Subcutaneous abdominal adipose tissue (tissue), 5 donors: ENCODE data around the gene LZTR1.

Experiments used
- H3K27ac ChIP-seq: one replicate; pipeline ENCODE4 v1.7.0; 2013; ENCODE audit warnings: low read depth, mild to moderate bottlenecking, inconsistent platforms, low read length, moderate library complexity
- H3K27me3 ChIP-seq, 5 donors: one replicate each; pipeline ENCODE4 v1.7.0; 2013; ENCODE audit warnings: low read length in 5 of 5, inconsistent platforms in 1 of 5; ENCODE audit not compliant: control insufficient read depth in 5 of 5, insufficient read depth in 4 of 5
- H3K36me3 ChIP-seq, 5 donors: one replicate each; pipeline ENCODE4 v1.7.0; 2013; ENCODE audit warnings: low read length in 5 of 5; ENCODE audit not compliant: control insufficient read depth in 5 of 5, insufficient read depth in 5 of 5
- H3K4me1 ChIP-seq, 5 donors: one replicate each; pipeline ENCODE4 v1.7.0; 2013; ENCODE audit warnings: low read length in 5 of 5, mild to moderate bottlenecking in 3 of 5, moderate library complexity in 1 of 5; ENCODE audit not compliant: control insufficient read depth in 5 of 5, insufficient read depth in 5 of 5
- H3K4me3 ChIP-seq, 5 donors: one replicate each; pipeline ENCODE4 v1.7.0; 2013; ENCODE audit warnings: low read length in 5 of 5, low read depth in 1 of 5
- H3K9ac ChIP-seq, 5 donors: one replicate each; pipeline ENCODE4 v1.7.0; 2013; ENCODE audit warnings: low read length in 5 of 5, mild to moderate bottlenecking in 4 of 5, moderate library complexity in 3 of 5
- H3K9me3 ChIP-seq, 5 donors: one replicate each; pipeline ENCODE4 v1.7.0; 2013; ENCODE audit warnings: low read length in 5 of 5; ENCODE audit not compliant: control insufficient read depth in 5 of 5
- donor health status: healthy.
- donor health status: healthy.
- donor health status: healthy.
- donor health status: healthy.
- donor health status: healthy.

The LZTR1 gene

DNA sequence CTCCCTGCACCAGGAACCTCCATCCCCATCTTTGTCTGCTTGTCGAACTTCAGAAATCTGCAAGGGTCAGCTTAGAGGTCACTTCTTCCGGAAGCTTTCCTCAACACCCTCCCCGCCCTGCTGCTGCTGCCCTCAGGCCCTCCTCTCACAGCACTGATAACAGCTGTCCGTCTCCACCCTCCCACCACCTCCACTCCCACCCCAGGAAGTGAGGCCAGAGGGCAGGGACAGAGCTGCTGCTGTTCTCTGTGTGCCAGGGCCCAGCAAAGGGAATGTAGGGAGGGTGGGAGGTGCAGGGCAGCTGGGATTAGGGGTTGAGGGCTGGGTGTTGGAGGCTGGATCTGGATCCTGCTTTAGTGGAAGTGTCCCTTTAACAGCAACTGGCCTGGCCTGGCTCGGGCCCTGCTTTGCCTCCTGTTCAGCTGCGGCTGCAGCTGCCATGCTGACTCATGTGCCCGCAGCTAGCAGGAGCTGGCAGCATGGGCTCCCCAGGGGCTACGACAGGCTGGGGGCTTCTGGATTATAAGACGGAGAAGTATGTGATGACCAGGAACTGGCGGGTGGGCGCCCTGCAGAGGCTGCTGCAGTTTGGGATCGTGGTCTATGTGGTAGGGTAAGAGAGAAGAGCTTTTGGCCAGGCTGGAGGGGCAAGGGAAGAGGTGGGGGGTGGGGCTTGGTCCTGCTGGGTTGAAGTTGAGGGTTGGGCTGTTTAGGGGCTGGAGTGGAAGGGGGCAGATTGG is 32.8 kb downstream of the LZTR1 start, which contains the start of gene P2RX6:
P2RX6 (plus strand) TSS at position 440 of the 740 bp plus-strand sequence; CDS start at position 450, 10 bp downstream.
- H3K36me3 ChIP-seq = no peaks in the 10 kb centered on the region
- peak within 1 kb of the TSS; percentile 54 to 73 (median 65) for H3K4me3 ChIP-seq
- H3K4me1 ChIP-seq = peaks cover 2 to 31% (median 23%) of the 10 kb centered on the region in 5 donors
- no peaks in the 10 kb centered on the region for H3K9me3 ChIP-seq
- H3K27ac ChIP-seq = no peak within 1 kb of the TSS
- H3K9ac ChIP-seq = peak within 1 kb of the TSS in 3 of 5 donors; percentile 52 to 68 (median 56)
- H3K27me3 ChIP-seq = peaks cover 0 to 2% (median 0%) of the 10 kb centered on the region in 5 donors

- H3K36me3 ChIP-seq = no peaks in the 10 kb centered on the region
- peaks cover 2 to 31% (median 23%) of the 10 kb centered on the region in 5 donors for H3K4me1 ChIP-seq
- H3K9ac ChIP-seq = peak overlapping the region in 1 of 5 donors; percentile 20
- no peaks in the 10 kb centered on the region for H3K9me3 ChIP-seq
- H3K27ac ChIP-seq = no peak overlapping the region
- peaks cover 0 to 2% (median 0%) of the 10 kb centered on the region in 5 donors for H3K27me3 ChIP-seq
- H3K4me3 ChIP-seq = peak overlapping the region in 2 of 5 donors; percentile 54 to 73
Measured at GRCh38 chr22:21015466-21016006, 33.4 kb downstream of the LZTR1 start.

DNA sequence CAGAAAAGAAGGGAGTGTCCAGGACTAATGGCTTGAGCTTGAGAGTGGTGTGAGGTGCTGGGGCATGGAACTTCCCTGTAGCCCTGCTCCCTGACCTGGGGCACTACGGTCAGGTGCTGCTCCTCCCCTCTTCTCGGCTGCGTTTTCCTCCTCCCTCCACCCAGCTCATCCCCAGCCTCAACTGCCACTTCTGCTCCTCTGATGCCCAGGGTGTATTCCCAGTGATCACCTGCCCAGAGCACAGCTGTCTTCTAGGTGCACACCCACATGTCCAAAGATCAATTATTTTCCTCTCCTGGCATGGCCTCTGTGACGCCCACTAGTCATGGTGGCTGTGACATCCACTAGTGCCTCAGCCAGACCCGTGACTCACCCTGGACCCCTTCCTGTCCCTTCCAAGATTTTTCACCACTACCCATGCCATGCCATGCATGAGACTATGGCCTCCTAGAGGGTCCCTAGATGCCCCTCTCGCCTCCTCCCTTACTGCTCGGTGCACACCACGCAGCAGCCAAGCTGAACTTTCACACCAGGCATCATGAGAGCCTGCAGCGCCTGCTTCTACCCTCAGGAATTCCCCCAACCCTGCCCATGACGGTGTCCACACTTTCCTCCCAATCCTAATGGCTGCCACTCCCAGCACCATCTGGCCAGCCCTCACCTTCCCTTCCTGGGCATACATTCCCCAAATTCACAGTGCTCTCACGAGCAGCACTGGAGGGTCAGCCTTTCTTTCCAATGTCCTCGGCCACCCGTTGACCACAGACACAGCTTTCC is 34.7 kb downstream of the LZTR1 start:
- peaks cover 2 to 31% (median 23%) of the 10 kb centered on the region in 5 donors for H3K4me1 ChIP-seq
- H3K36me3 ChIP-seq = no peaks in the 10 kb centered on the region
- H3K27me3 ChIP-seq = peaks cover 0 to 2% (median 0%) of the 10 kb centered on the region in 5 donors
- no peak overlapping the region for H3K27ac ChIP-seq
- H3K9ac ChIP-seq = peak overlapping the region in 1 of 5 donors; percentile 37
- no peak overlapping the region for H3K4me3 ChIP-seq
- H3K9me3 ChIP-seq = no peaks in the 10 kb centered on the region

DNA sequence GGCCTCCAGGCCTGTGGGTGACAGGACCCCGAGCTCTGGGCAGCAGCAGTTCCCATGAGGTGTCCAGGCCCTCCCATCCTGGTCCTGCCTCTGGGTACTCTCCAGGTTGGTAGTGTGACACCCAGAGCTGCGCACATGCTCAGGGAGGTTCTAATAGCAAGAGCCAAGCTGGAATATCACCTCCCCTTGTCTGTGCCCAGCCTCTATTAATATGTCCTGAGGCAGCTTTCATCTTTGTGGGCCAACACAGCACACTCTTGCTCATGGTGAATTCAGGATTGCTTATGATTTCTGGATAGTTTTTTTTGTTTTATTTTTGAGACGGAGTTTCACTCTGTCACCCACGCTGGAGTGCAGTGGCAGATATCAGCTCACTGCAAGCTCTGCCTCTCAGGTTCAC is 36.2 kb downstream of the LZTR1 start:
- no peaks in the 10 kb centered on the region for H3K9me3 ChIP-seq
- H3K9ac ChIP-seq = no peak overlapping the region
- peaks cover 2 to 31% (median 23%) of the 10 kb centered on the region in 5 donors for H3K4me1 ChIP-seq
- H3K27ac ChIP-seq = no peak overlapping the region
- peaks cover 0 to 2% (median 0%) of the 10 kb centered on the region in 5 donors for H3K27me3 ChIP-seq
- no peak overlapping the region for H3K4me3 ChIP-seq
- H3K36me3 ChIP-seq = no peaks in the 10 kb centered on the region

- Histone ChIP-seq H3K4me1 (peaks cover 0 to 8% (median 0%) of the 10 kb centered on the region in 5 donors), H3K27ac (no peak overlapping the region), H3K36me3 (peaks cover 0 to 2% (median 0%) of the 10 kb centered on the region in 5 donors), H3K27me3 (peaks cover 0 to 2% (median 0%) of the 10 kb centered on the region in 5 donors), H3K9me3 (no peaks in the 10 kb centered on the region), H3K4me3 (no peak overlapping the region), H3K9ac (no peak overlapping the region)
Measured at GRCh38 chr22:21020802-21021429, 38.8 kb downstream of the LZTR1 start.

DNA sequence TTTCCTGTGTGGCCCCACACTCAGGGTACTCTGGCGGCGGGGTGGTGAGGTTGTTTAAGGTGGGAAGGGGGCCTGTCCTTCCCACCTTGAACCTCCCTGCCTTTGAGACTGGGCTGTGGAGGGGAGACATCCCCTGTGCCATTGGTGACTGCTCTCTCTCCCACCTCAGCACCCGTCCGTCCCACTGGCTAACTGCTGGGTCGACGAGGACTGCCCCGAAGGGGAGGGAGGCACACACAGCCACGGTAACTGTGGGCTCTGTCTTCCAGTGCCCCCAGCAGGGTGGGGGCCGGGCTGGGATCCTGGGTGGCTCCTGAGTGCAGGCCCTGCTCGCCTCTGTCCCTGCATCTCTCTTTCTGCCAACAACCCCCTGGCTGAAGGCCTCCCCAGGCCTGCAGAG is 40.4 kb downstream of the LZTR1 start:
- H3K27ac ChIP-seq = no peak overlapping the region
- no peak overlapping the region for H3K4me3 ChIP-seq
- H3K9ac ChIP-seq = no peak overlapping the region
- H3K4me1 ChIP-seq = peaks cover 0 to 1% (median 0%) of the 10 kb centered on the region in 5 donors
- H3K27me3 ChIP-seq = peaks cover 0 to 7% (median 0%) of the 10 kb centered on the region in 5 donors
- peaks cover 0 to 2% (median 0%) of the 10 kb centered on the region in 5 donors for H3K36me3 ChIP-seq
- H3K9me3 ChIP-seq = no peaks in the 10 kb centered on the region

- Histone ChIP-seq H3K4me1 (peaks cover 0 to 5% (median 0%) of the 10 kb centered on the region in 5 donors), H3K9me3 (no peaks in the 10 kb centered on the region), H3K27ac (no peak overlapping the region), H3K4me3 (no peak overlapping the region), H3K36me3 (peaks cover 0 to 2% (median 0%) of the 10 kb centered on the region in 5 donors), H3K27me3 (peaks cover 0 to 7% (median 0%) of the 10 kb centered on the region in 5 donors), H3K9ac (no peak overlapping the region)
Measured at GRCh38 chr22:21022955-21023614, 41.0 kb downstream of the LZTR1 start.

DNA sequence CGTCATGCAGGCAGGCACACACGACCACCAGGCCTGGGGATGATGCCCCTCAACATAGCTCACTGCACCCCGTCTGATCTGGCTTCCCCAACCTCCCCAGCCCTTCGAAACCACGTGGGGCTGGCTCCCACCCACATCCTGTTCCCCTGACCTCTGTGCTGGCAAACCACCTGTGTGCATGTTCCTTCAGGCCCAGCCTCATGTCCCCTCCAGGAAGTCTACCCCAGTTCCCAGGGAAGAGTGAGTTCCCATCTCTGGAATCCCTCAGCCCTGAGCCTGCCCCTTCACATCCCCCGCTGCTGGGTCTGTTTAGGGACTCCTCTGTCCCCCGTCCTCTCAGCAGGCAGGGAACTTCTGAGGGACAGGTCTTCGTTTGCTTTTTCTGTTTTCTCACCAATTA is 43.2 kb downstream of the LZTR1 start:
- no peak overlapping the region for H3K27ac ChIP-seq
- H3K4me1 ChIP-seq = peaks cover 0 to 5% (median 0%) of the 10 kb centered on the region in 5 donors
- no peaks in the 10 kb centered on the region for H3K9me3 ChIP-seq
- no peak overlapping the region for H3K9ac ChIP-seq
- H3K36me3 ChIP-seq = peaks cover 0 to 2% (median 0%) of the 10 kb centered on the region in 5 donors
- peaks cover 0 to 7% (median 5%) of the 10 kb centered on the region in 5 donors for H3K27me3 ChIP-seq
- H3K4me3 ChIP-seq = no peak overlapping the region
